Measurements from ENCODE around the gene HGD. TPM values are rescaled to one million over a fixed set of nuclear protein-coding genes. Genes with fewer than 3 reads are reported as not detected.
"Not testable (repeated sequence)": the region's sequence is repeated elsewhere in the genome, so short reads cannot be mapped to it uniquely, and the experiment has no call there.

The HGD gene
- total and polyA plus RNA-seq, 2 of the 13 experiments (the other 11 are each of a cell fraction or from before 2014, with no cell fraction given): 265 to 398 TPM

DNA sequence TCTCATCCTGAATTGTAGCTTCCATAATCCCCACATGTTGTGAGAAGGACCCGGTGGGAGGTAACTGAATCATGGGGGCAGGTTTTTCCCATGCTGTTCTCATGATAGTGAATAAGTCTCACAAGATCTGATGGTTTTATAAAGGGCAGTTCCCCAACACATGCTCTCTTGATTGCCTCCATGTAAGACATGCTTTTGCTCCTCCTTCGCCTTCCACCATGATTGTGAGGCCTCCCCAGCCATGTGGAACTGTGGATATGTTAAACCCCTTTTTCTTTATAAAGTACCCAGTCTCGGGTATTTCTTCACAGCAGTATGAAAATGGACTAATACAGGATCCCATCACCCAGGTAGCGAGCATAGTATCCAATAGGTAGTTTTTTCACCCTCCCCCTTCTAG lies 43.2 kb downstream of the HGD start:
- DNase-seq (ENCODE audit: low spot score); H3K4me3 ChIP-seq (replicated peaks in 1 of 3; ENCODE audit: insufficient read depth in 1 of 3, low read depth in 2 of 3, low read length in 3 of 3); ATAC-seq; H3K27me3 ChIP-seq (ENCODE audit: control insufficient read depth in 1 of 2, insufficient read depth in 2 of 2, low read length in 2 of 2); H3K9ac ChIP-seq (ENCODE audit: insufficient read depth, low read depth, low read length); H3K4me1 ChIP-seq (ENCODE audit: insufficient read depth, low read length); H2AFZ ChIP-seq (ENCODE audit: low read length); CTCF ChIA-PET (ENCODE audit: low intra/inter-chr PET ratio, low total read pairs); H3K27ac ChIP-seq (ENCODE audit: extremely low read length, insufficient read depth, low read length); in situ Hi-C loops (cut with HindIII; ENCODE audit: extremely low pct_ligation_motif_present, low pct_unique_long_range_greater_than_20kb); H3K79me2 ChIP-seq (ENCODE audit: insufficient read depth, low read length); H4K20me1 ChIP-seq (ENCODE audit: insufficient read depth, low read length); H3K9me3 ChIP-seq (ENCODE audit: low read length); POLR2A ChIA-PET; FAIRE-seq; H3K4me2 ChIP-seq (ENCODE audit: low read depth, low read length); BruUV-seq (replicated peaks): not testable (repeated sequence)
- H3K36me3 ChIP-seq (replicated peaks in 1 of 2; ENCODE audit: control insufficient read depth in 1 of 2, insufficient read depth in 2 of 2, low read length in 2 of 2): peaks cover 28 to 59% of the 10 kb centered on the region in 2 experiments
- peak; percentile 70; the same call in 1 of the 2 replicates for TF ChIP-seq ZNF430 (CRISPR knock-in tag; IDR thresholded peaks at IDR 0.05)
- intact Hi-C loops (cut with micrococcal nuclease; ENCODE audit: unreplicated experiment): loop anchor here (5.0 kb wide), 1 partner anchor 103 kb away; the partner anchor contains the start of genes GTF2E1 and RABL3
- 97% methylated on average over 4 of the region's 4 CpGs for WGBS (ENCODE audit: low lambda C conversion rate)

DNA sequence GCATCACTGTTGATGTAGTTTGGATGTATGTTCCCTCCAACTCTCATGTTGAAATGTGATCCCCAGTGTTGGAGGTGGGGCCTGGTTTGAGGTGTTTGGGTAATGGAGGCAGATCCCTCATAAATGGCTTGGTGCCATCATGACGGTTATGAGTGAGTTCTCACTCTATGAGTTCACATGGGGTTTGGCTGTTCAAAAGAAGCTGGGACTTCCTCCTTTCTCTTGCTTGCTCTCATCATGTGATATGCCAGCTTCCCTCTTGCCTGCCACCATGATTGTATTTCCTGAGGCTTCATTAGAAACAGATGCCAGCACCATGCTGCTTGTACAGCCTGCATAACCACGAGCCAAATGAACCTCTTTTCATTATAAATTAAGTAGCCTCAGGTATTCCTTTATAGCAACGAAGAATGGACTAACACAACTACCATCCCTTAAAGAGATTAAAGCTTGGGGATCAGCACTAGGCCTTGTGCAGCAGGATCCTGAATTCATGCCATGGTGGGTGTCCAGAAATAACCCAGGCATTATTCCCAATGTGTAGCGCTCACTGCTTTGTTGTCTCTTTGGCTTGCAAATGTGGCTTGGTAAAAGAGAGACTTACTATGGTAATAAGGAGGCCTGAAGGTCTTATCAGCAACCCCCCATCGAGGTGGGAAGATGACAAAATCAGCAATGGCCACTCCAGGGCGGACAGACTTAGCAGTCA lies 44.0 kb downstream of the HGD start:
- Histone ChIP-seq H3K4me1 (ENCODE audit: insufficient read depth, low read length) (no peaks in the 10 kb centered on the region), H4K20me1 (ENCODE audit: insufficient read depth, low read length) (no peaks in the 10 kb centered on the region), H3K4me3 (replicated peaks in 1 of 3; ENCODE audit: insufficient read depth in 1 of 3, low read depth in 2 of 3, low read length in 3 of 3) (no peak overlapping the region), H3K9me3 (ENCODE audit: low read length) (no peaks in the 10 kb centered on the region), H2AFZ (ENCODE audit: low read length) (no peak overlapping the region), H3K27me3 (ENCODE audit: control insufficient read depth in 1 of 2, insufficient read depth in 2 of 2, low read length in 2 of 2) (no peaks in the 10 kb centered on the region), H3K79me2 (ENCODE audit: insufficient read depth, low read length) (no peaks in the 10 kb centered on the region), H3K27ac (ENCODE audit: extremely low read length, insufficient read depth, low read length) (no peak overlapping the region), H3K9ac (ENCODE audit: insufficient read depth, low read depth, low read length) (no peak overlapping the region), H3K4me2 (ENCODE audit: low read depth, low read length) (no peak overlapping the region), H3K36me3 (replicated peaks in 1 of 2; ENCODE audit: control insufficient read depth in 1 of 2, insufficient read depth in 2 of 2, low read length in 2 of 2) (peaks cover 30 to 61% of the 10 kb centered on the region in 2 experiments)
- FAIRE-seq: no peak
- ChIA-PET POLR2A (no interaction called here), CTCF (ENCODE audit: low intra/inter-chr PET ratio, low total read pairs) (no interaction called here)
- ATAC-seq: no peak
- no peak for DNase-seq (ENCODE audit: low spot score)
- no TSS peak for BruUV-seq (replicated peaks)
- TF ChIP-seq ZMAT3 (CRISPR knock-in tag; conservative IDR thresholded peaks at IDR 0.05): no peak
- TF ChIP-seq POLR2G (IDR thresholded peaks at IDR 0.05; ENCODE audit: low read depth, low read length): peak; percentile 23; the same call in 1 of the 2 replicates
- TF ChIP-seq RBM22 (optimal IDR thresholded peaks at IDR 0.05; ENCODE audit: low read length): peak; percentile 64
- intact Hi-C loops (cut with micrococcal nuclease; ENCODE audit: unreplicated experiment): loop anchor here (5.0 kb wide), 1 partner anchor 104 kb away; the partner anchor contains the start of genes GTF2E1 and RABL3
- WGBS (ENCODE audit: low lambda C conversion rate): 97% methylated on average over 6 of the region's 6 CpGs
- in situ Hi-C loops (cut with HindIII; ENCODE audit: extremely low pct_ligation_motif_present, low pct_unique_long_range_greater_than_20kb): no loop called here

All from HepG2 (cell line).